ENCODE results near the gene CEP57L1. TPM values are rescaled to one million over a fixed set of nuclear protein-coding genes. Genes with fewer than 3 reads are reported as not detected.

The CEP57L1 gene
- total RNA-seq, 4 donors from 2014 or later = 10.3 to 18.8 (median 13.8) TPM

GRCh38 chr6:109087661-109088264 lies 7.5 kb upstream of the CEP57L1 start:
- TF ChIP-seq POLR2AphosphoS5 (IDR thresholded peaks at IDR 0.05) (no peak), POLR2A (IDR thresholded peaks at IDR 0.05) (no peak), EP300 (IDR thresholded peaks at IDR 0.05) (no peak), CTCF (IDR thresholded peaks at IDR 0.05) (no peak)
- H3K27ac ChIP-seq = no peak overlapping the region

GRCh38 chr6:109088995-109089394 lies 6.3 kb upstream of the CEP57L1 start:
- no peak overlapping the region for H3K4me3 ChIP-seq
- TF ChIP-seq EP300 (IDR thresholded peaks at IDR 0.05) (no peak), POLR2AphosphoS5 (IDR thresholded peaks at IDR 0.05) (no peak), POLR2A (IDR thresholded peaks at IDR 0.05) (no peak), CTCF (IDR thresholded peaks at IDR 0.05) (no peak)
- no peak overlapping the region for H3K27ac ChIP-seq
- whole genome bisulfite sequencing = 79% methylated on average over 1 of the region's 1 CpG
- no peaks in the 10 kb centered on the region for H3K9me3 ChIP-seq
- peaks cover 4% of the 10 kb centered on the region for H3K36me3 ChIP-seq
- no peak for DNase-seq (ENCODE audit: low spot score in 2 of 2)
- peaks cover 57% of the 10 kb centered on the region for H3K4me1 ChIP-seq
- no peaks in the 10 kb centered on the region for H3K27me3 ChIP-seq

More at GRCh38 chr6:109087661-109088264, 7.5 kb upstream of the CEP57L1 start:
- 68% methylated on average over 5 of the region's 5 CpGs for WGBS
- H3K4me3 ChIP-seq = no peak overlapping the region
- H3K36me3 ChIP-seq = peaks cover 4% of the 10 kb centered on the region
- no peak for DNase-seq (ENCODE audit: low spot score in 2 of 2)
- H3K4me1 ChIP-seq = peaks cover 45% of the 10 kb centered on the region
- no peaks in the 10 kb centered on the region for H3K27me3 ChIP-seq
- H3K9me3 ChIP-seq = no peaks in the 10 kb centered on the region

- H3K27me3 ChIP-seq = no peaks in the 10 kb centered on the region
- no peak for TF ChIP-seq POLR2AphosphoS5 (IDR thresholded peaks at IDR 0.05)
- no peak for TF ChIP-seq POLR2A (IDR thresholded peaks at IDR 0.05)
- TF ChIP-seq EP300 (IDR thresholded peaks at IDR 0.05) = no peak
- no peak for TF ChIP-seq CTCF (IDR thresholded peaks at IDR 0.05)
- no peaks in the 10 kb centered on the region for H3K36me3 ChIP-seq
- 92% methylated on average over 5 of the region's 5 CpGs for WGBS
- no peaks in the 10 kb centered on the region for H3K9me3 ChIP-seq
- H3K27ac ChIP-seq = no peak overlapping the region
- peak overlapping the region; percentile 69 for H3K4me3 ChIP-seq
- DNase-seq (ENCODE audit: low spot score in 2 of 2) = no peak
- H3K4me1 ChIP-seq = peaks cover 67% of the 10 kb centered on the region
Measured at GRCh38 chr6:109091314-109092024, 3.8 kb upstream of the CEP57L1 start.

- Histone ChIP-seq H3K9me3 (no peaks in the 10 kb centered on the region), H3K36me3 (no peaks in the 10 kb centered on the region), H3K27ac (no peak overlapping the region), H3K4me3 (peak overlapping the region; percentile 69), H3K4me1 (peaks cover 69% of the 10 kb centered on the region), H3K27me3 (no peaks in the 10 kb centered on the region)
- WGBS = 50% methylated on average over 1 of the region's 1 CpG
- no peak for DNase-seq (ENCODE audit: low spot score in 2 of 2)
- no peak for TF ChIP-seq POLR2AphosphoS5 (IDR thresholded peaks at IDR 0.05)
- no peak for TF ChIP-seq CTCF (IDR thresholded peaks at IDR 0.05)
- no peak for TF ChIP-seq POLR2A (IDR thresholded peaks at IDR 0.05)
- no peak for TF ChIP-seq EP300 (IDR thresholded peaks at IDR 0.05)
Measured at GRCh38 chr6:109092074-109092473, 3.2 kb upstream of the CEP57L1 start.

GRCh38 chr6:109093732-109094415 lies 1.4 kb upstream of the CEP57L1 start:
- H3K27ac ChIP-seq = peak overlapping the region; percentile 98
- under 1% methylated on average over 16 of the region's 19 CpGs for WGBS
- TF ChIP-seq POLR2A (IDR thresholded peaks at IDR 0.05) (no peak), CTCF (IDR thresholded peaks at IDR 0.05) (no peak), POLR2AphosphoS5 (IDR thresholded peaks at IDR 0.05) (no peak), EP300 (IDR thresholded peaks at IDR 0.05) (no peak)
- H3K4me3 ChIP-seq = peak overlapping the region; percentile 69
- H3K36me3 ChIP-seq = no peaks in the 10 kb centered on the region
- no peaks in the 10 kb centered on the region for H3K9me3 ChIP-seq
- DNase-seq (ENCODE audit: low spot score in 2 of 2) = no peak
- no peaks in the 10 kb centered on the region for H3K27me3 ChIP-seq
- peaks cover 59% of the 10 kb centered on the region for H3K4me1 ChIP-seq

Data from suprapubic skin (tissue), 4 donors.